Measurements from ENCODE around the gene SPCS3. TPM values are rescaled to one million over a fixed set of nuclear protein-coding genes. Genes with fewer than 3 reads are reported as not detected.

Gene SPCS3
- total RNA-seq: 45.3 and 55.1 TPM in 2 replicates

GRCh38 chr4:176319704-176320339 lies at the start of gene SPCS3:
SPCS3 (plus strand) TSS chr4:176319966; CDS start chr4:176320077, 111 bp downstream.

Other genes starting within 250 kb of the SPCS3 start
- gene SPATA4, start 124.4 kb upstream of the SPCS3 start, total RNA-seq: 0.17 and 1.5 TPM in 2 replicates
- 0.30 and 0.50 TPM in 2 replicates for gene ASB5, start 50.7 kb upstream of the SPCS3 start, total RNA-seq